GM19238 (cell line): ENCODE measurements around the gene SCPEP1.

Experiments used
- DNase-seq: peaks from one replicate; pipeline ENCODE4 v3.0.0; 2011; ENCODE audit warnings: low spot score; ENCODE audit not compliant: insufficient read length

SCPEP1 gene

GRCh38 chr17:57038486-57038885, 60.6 kb downstream of the SCPEP1 start:
- no peak for DNase-seq

- no peak for DNase-seq
These were observed 62.6 kb downstream of the SCPEP1 start for GRCh38 chr17:57040571-57040970.

- DNase-seq: no peak
These were observed 65.3 kb downstream of the SCPEP1 start for GRCh38 chr17:57043276-57043675.

GRCh38 chr17:57044976-57045867, 67.3 kb downstream of the SCPEP1 start:
- no peak for DNase-seq

GRCh38 chr17:57045868-57046704, 68.2 kb downstream of the SCPEP1 start:
- peak; percentile 25 for DNase-seq

- DNase-seq: no peak
These were observed 68.8 kb downstream of the SCPEP1 start for GRCh38 chr17:57046749-57047148.

GRCh38 chr17:57048096-57048495, 70.2 kb downstream of the SCPEP1 start:
- no peak for DNase-seq

GRCh38 chr17:57050306-57050705, 72.4 kb downstream of the SCPEP1 start:
- DNase-seq: no peak

- no peak for DNase-seq
These were observed 74.0 kb downstream of the SCPEP1 start for GRCh38 chr17:57051886-57052361.
